ENCODE measurements around the gene CFAP99. TPM values are rescaled to one million over a fixed set of nuclear protein-coding genes. Genes with fewer than 3 reads are reported as not detected.

Gene CFAP99
- total and polyA plus RNA-seq, 2 of the 8 experiments (the other 6 are each of a cell fraction or from before 2014, with no cell fraction given) = not detected

GRCh38 chr4:2388429-2389182 lies 30.1 kb upstream of the CFAP99 start:
- no peak overlapping the region for H4K5ac ChIP-seq (ENCODE audit: insufficient read length, low read depth, low read length)
- H2AK5ac ChIP-seq (ENCODE audit: low read depth, low read length) = no peak overlapping the region
- H2AFZ ChIP-seq (ENCODE audit: low read length) = no peak overlapping the region
- H3K4ac ChIP-seq (replicated peaks; ENCODE audit: insufficient read length, low read depth, low read length) = no peak overlapping the region
- H3K18ac ChIP-seq (ENCODE audit: extremely low read depth, low read length) = no peak overlapping the region; the same call in 1 of the 2 replicates
- H3K9me3 ChIP-seq (ENCODE audit: insufficient read depth in 2 of 2, low read depth in 1 of 2, low read length in 1 of 2) = no peaks in the 10 kb centered on the region
- H3K79me2 ChIP-seq (ENCODE audit: control insufficient read depth in 1 of 2, insufficient read depth in 2 of 2, low read length in 2 of 2) = no peaks in the 10 kb centered on the region
- no peak overlapping the region for H2BK20ac ChIP-seq (ENCODE audit: low read length)
- H4K91ac ChIP-seq (replicated peaks; ENCODE audit: insufficient read length, low read length) = no peak overlapping the region
- peak overlapping the region; percentile 81; the same call in 1 of the 2 replicates for H2BK15ac ChIP-seq (ENCODE audit: low read length)
- no peak overlapping the region for H3K56ac ChIP-seq (replicated peaks; ENCODE audit: insufficient read length, low read depth, low read length)
- H3K27ac ChIP-seq (ENCODE audit: low read depth, low read length) = no peak overlapping the region
- CTCF ChIA-PET (ENCODE audit: partially characterized antibody) = interaction anchor here (0.6 to 3.9 kb wide), 11 partner anchors 9 to 173 kb away, joined by 3 to 13 read pairs (median 4); no protein-coding TSS in a partner anchor
- WGBS, 2 experiments (ENCODE audit: extremely low coverage in 1 of 2, insufficient coverage in 1 of 2, insufficient read length in 1 of 2, insufficient replicate concordance in 2 of 2, low coverage in 1 of 2, low lambda C conversion rate in 2 of 2, missing lambda C conversion rate in 1 of 2) = 85% methylated on average over 9 of the region's 9 CpGs; no CpG with 5 or more reads in 1 of the 2 experiments
- H3K27me3 ChIP-seq (replicated peaks in 1 of 4; ENCODE audit: control insufficient read depth in 3 of 4, extremely low read depth in 1 of 4, insufficient read depth in 3 of 4, low read length in 3 of 4) = no peaks in the 10 kb centered on the region
- peak overlapping the region; percentile 8; the same call in 1 of the 2 replicates for H4K8ac ChIP-seq (ENCODE audit: extremely low read depth, insufficient read depth, low read length)
- no peak overlapping the region for H3K9ac ChIP-seq (replicated peaks in 1 of 4; ENCODE audit: extremely low read depth in 1 of 4, low read depth in 3 of 4, low read length in 3 of 4)
- H3K79me1 ChIP-seq (ENCODE audit: low read depth, low read length) = no peaks in the 10 kb centered on the region; the same call in 1 of the 2 replicates
- peaks cover 0 to 24% (median 10%) of the 10 kb centered on the region in 4 experiments; a peak in 6 of 7 replicates for H3K4me1 ChIP-seq (replicated peaks in 1 of 4; ENCODE audit: control insufficient read depth in 3 of 4, insufficient read depth in 4 of 4, low read length in 3 of 4)
- no peaks in the 10 kb centered on the region for H3K36me3 ChIP-seq (ENCODE audit: control insufficient read depth in 2 of 4, insufficient read depth in 4 of 4, low read length in 3 of 4)
- H3K4me3 ChIP-seq (ENCODE audit: extremely low read depth in 1 of 4, insufficient read depth in 2 of 4, low read depth in 3 of 4, low read length in 4 of 4) = no peak overlapping the region
- DNase-seq (ENCODE audit: low read depth in 1 of 2, low spot score in 2 of 2) = no peak
- no peak overlapping the region; the same call in 1 of the 2 replicates for H2BK12ac ChIP-seq (ENCODE audit: low read depth, low read length)
- H3K23ac ChIP-seq (ENCODE audit: insufficient read length) = no peak overlapping the region
- POLR2A ChIA-PET (ENCODE audit: partially characterized antibody) = no interaction called here
- H3K14ac ChIP-seq (ENCODE audit: insufficient read length) = no peak overlapping the region
- H4K20me1 ChIP-seq (replicated peaks in 1 of 2; ENCODE audit: control insufficient read depth in 1 of 2, insufficient read depth in 2 of 2, low read length in 2 of 2) = no peaks in the 10 kb centered on the region
- H3K4me2 ChIP-seq (ENCODE audit: insufficient read depth in 1 of 2, low read depth in 2 of 2, low read length in 2 of 2) = no peak overlapping the region
- FAIRE-seq = no peak
- H3K23me2 ChIP-seq (ENCODE audit: low read depth, low read length) = peaks cover 2% of the 10 kb centered on the region; the same call in 1 of the 2 replicates
- TF ChIP-seq EP300 (IDR thresholded peaks at IDR 0.05; ENCODE audit: borderline replicate concordance in 1 of 2, low read depth in 2 of 2, low read length in 2 of 2) (no peak), POLR2AphosphoS5 (IDR thresholded peaks at IDR 0.05; ENCODE audit: low read depth, low read length) (no peak)
- no peak overlapping the region for H2BK120ac ChIP-seq (replicated peaks; ENCODE audit: low read depth, low read length)
- H2BK5ac ChIP-seq (ENCODE audit: low read depth, low read length) = no peak overlapping the region

All from H1 (cell line).